Sigmoid colon (tissue), 7 donors: ENCODE results near the gene PPP6R3. TPM values are rescaled to one million over a fixed set of nuclear protein-coding genes. Genes with fewer than 3 reads are reported as not detected.

ENCODE experiments used
- DNase-seq: peaks from one replicate; pipeline ENCODE4 v3.0.0-alpha.2; 2019
- H3K27ac ChIP-seq, 4 donors: fragments of 200-600 bp; sonication (generic); one replicate each; pipeline ENCODE4 v1.5.1; 2016 to 2019; ENCODE audit warnings: mild to moderate bottlenecking in 1 of 4
- H3K27me3 ChIP-seq, 3 donors: fragments of 200-600 bp; sonication (generic); one replicate each; pipeline ENCODE4 v1.5.1; 2019; ENCODE audit warnings: mild to moderate bottlenecking in 1 of 3
- H3K36me3 ChIP-seq, 4 donors: fragments of 200-600 bp; sonication (generic); one replicate each; pipeline ENCODE4 v1.5.1; 2016 to 2019
- H3K4me1 ChIP-seq, 4 donors: fragments of 200-600 bp; sonication (generic); one replicate each; pipeline ENCODE4 v1.5.1; 2017 to 2019
- H3K4me3 ChIP-seq, 4 donors: fragments of 200-600 bp; sonication (generic); one replicate each; pipeline ENCODE4 v1.5.1; 2017 to 2019; ENCODE audit warnings: mild to moderate bottlenecking in 2 of 4, moderate library complexity in 1 of 4
- H3K9me3 ChIP-seq, 4 donors: fragments of 200-600 bp in 3 of 4; sonication (generic) in 3 of 4; one replicate each; pipeline versions ENCODE4 v1.5.1 to v1.6.1; 2013 to 2019
- CTCF ChIP-seq, 4 experiments: fragments of 450-650 bp in 3 of 4; fragments of 200-600 bp in 1 of 4; IDR thresholded peaks; one replicate each; pipeline ENCODE4 v1.5.1; 2016 to 2019; ENCODE audit warnings: antibody characterized with exemption in 4 of 4, mild to moderate bottlenecking in 3 of 4, moderate library complexity in 2 of 4
- EP300 ChIP-seq, 4 donors: sonication (generic); formaldehyde crosslinking; IDR thresholded peaks; one replicate each; pipeline ENCODE4 v1.6.1; 2017; ENCODE audit warnings: antibody characterized with exemption in 4 of 4
- POLR2A ChIP-seq, 2 donors: fragments of 450-650 bp; IDR thresholded peaks; one replicate each; pipeline ENCODE4 v1.6.1; 2016; ENCODE audit warnings: antibody characterized with exemption in 2 of 2, mild to moderate bottlenecking in 2 of 2, moderate library complexity in 2 of 2
- POLR2AphosphoS5 ChIP-seq, 4 donors: sonication (generic); formaldehyde crosslinking; IDR thresholded peaks; one replicate each; pipeline ENCODE4 v1.6.1; 2017; ENCODE audit warnings: antibody characterized with exemption in 4 of 4
- WGBS, 2 donors: extraction: QIAGEN DNeasy Blood & Tissue Kit; methylation state at CpG; one replicate each; pipeline ENCODE4 v1.1.7; 2013; 5-methylcytosine and 5-hydroxymethylcytosine counted together
- intact Hi-C: fragments of 100-400 bp; cut with DNase I; formaldehyde crosslinking; loops from one replicate; pipeline ENCODE4 v1.15.1; 2023
- polyA plus RNA-seq, 3 donors: library from polyadenylated mRNA; stranded (reverse); fragments of 200-250 nt; gene quantifications; one replicate each; pipeline ENCODE4 v1.2.3, GENCODE V29; 2013
- total RNA-seq, 4 donors: library from RNA; depleted of rRNA; stranded (reverse); fragments of >200 nt; gene quantifications; one replicate each; pipeline ENCODE4 v1.1.0, GENCODE V29; 2016
- donor health status: healthy with polysubstance abuse.
- donor health status: Bipolar disorder and iron deficiency.
- donor health status: healthy.

The PPP6R3 gene
- total and polyA plus RNA-seq, 7 donors, result 24.0 to 157 (median 133) TPM

- 62 to 77% methylated on average over 7 of the region's 7 CpGs for WGBS, 2 donors
- H3K36me3 ChIP-seq, result peaks cover 22 to 82% (median 29%) of the 10 kb centered on the region in 4 donors
- TF ChIP-seq POLR2AphosphoS5 (IDR thresholded peaks at IDR 0.05) (peak in 1 of 4 donors; percentile 27), CTCF (IDR thresholded peaks at IDR 0.05) (no peak), POLR2A (IDR thresholded peaks at IDR 0.05) (no peak), EP300 (IDR thresholded peaks at IDR 0.05) (peak in 1 of 4 donors; percentile 4)
- H3K27me3 ChIP-seq, result no peaks in the 10 kb centered on the region
- no peaks in the 10 kb centered on the region for H3K9me3 ChIP-seq
- H3K4me1 ChIP-seq, result peaks cover 0 to 18% (median 11%) of the 10 kb centered on the region in 4 donors
- DNase-seq, result no peak
- H3K4me3 ChIP-seq, result no peak overlapping the region
- H3K27ac ChIP-seq, result peak overlapping the region in 2 of 4 donors; percentile 44 to 50
- intact Hi-C loops, result no loop called here
These were observed 129.1 kb downstream of the PPP6R3 start for GRCh38 chr11:68589547-68590216.

GRCh38 chr11:68591719-68592118, 131.2 kb downstream of the PPP6R3 start:
- Histone ChIP-seq H3K36me3 (peaks cover 18 to 82% (median 33%) of the 10 kb centered on the region in 4 donors), H3K4me1 (peaks cover 0 to 18% (median 11%) of the 10 kb centered on the region in 4 donors), H3K9me3 (no peaks in the 10 kb centered on the region), H3K27me3 (no peaks in the 10 kb centered on the region), H3K27ac (no peak overlapping the region), H3K4me3 (no peak overlapping the region)
- intact Hi-C loops, result no loop called here
- no peak for DNase-seq
- TF ChIP-seq CTCF (IDR thresholded peaks at IDR 0.05) (no peak), EP300 (IDR thresholded peaks at IDR 0.05) (no peak), POLR2AphosphoS5 (IDR thresholded peaks at IDR 0.05) (no peak), POLR2A (IDR thresholded peaks at IDR 0.05) (no peak)
- WGBS, 2 donors, result 94 to 97% methylated on average over 5 of the region's 5 CpGs

GRCh38 chr11:68593441-68593840, 132.9 kb downstream of the PPP6R3 start:
- no peaks in the 10 kb centered on the region for H3K27me3 ChIP-seq
- 25 to 69% methylated on average over 2 of the region's 2 CpGs for WGBS, 2 donors
- no peak overlapping the region for H3K27ac ChIP-seq
- intact Hi-C loops, result no loop called here
- peaks cover 33 to 84% (median 35%) of the 10 kb centered on the region in 4 donors for H3K36me3 ChIP-seq
- no peak for DNase-seq
- H3K9me3 ChIP-seq, result no peaks in the 10 kb centered on the region
- no peak overlapping the region for H3K4me3 ChIP-seq
- TF ChIP-seq POLR2AphosphoS5 (IDR thresholded peaks at IDR 0.05), result no peak
- no peak for TF ChIP-seq POLR2A (IDR thresholded peaks at IDR 0.05)
- no peak for TF ChIP-seq EP300 (IDR thresholded peaks at IDR 0.05)
- TF ChIP-seq CTCF (IDR thresholded peaks at IDR 0.05), result no peak
- H3K4me1 ChIP-seq, result peaks cover 0 to 18% (median 11%) of the 10 kb centered on the region in 4 donors

- peaks cover 36 to 84% (median 36%) of the 10 kb centered on the region in 4 donors for H3K36me3 ChIP-seq
- WGBS, 2 donors, result 96 to 97% methylated on average over 4 of the region's 4 CpGs
- no peak for TF ChIP-seq POLR2A (IDR thresholded peaks at IDR 0.05)
- TF ChIP-seq EP300 (IDR thresholded peaks at IDR 0.05), result no peak
- no peak for TF ChIP-seq CTCF (IDR thresholded peaks at IDR 0.05)
- TF ChIP-seq POLR2AphosphoS5 (IDR thresholded peaks at IDR 0.05), result no peak
- intact Hi-C loops, result no loop called here
- no peaks in the 10 kb centered on the region for H3K27me3 ChIP-seq
- DNase-seq, result no peak
- no peaks in the 10 kb centered on the region for H3K9me3 ChIP-seq
- no peak overlapping the region for H3K4me3 ChIP-seq
- no peak overlapping the region for H3K27ac ChIP-seq
- H3K4me1 ChIP-seq, result peaks cover 0 to 12% (median 7%) of the 10 kb centered on the region in 4 donors
These were observed 133.6 kb downstream of the PPP6R3 start for GRCh38 chr11:68594123-68594522.
